IMR-90 (cell line): ENCODE measurements around the gene NIPA2. TPM values are rescaled to one million over a fixed set of nuclear protein-coding genes. Genes with fewer than 3 reads are reported as not detected.

ENCODE experiments used
- ATAC-seq: fragments of 200-7000 bp; cut with Tn5 transposase; 2 replicates; pipeline ENCODE4 v1.9.1; 2020; ENCODE audit warnings: low read depth, mild to moderate bottlenecking, moderate library complexity
- BruUV-seq: library from RNA; stranded (reverse); fragments of 400-500 nt; replicated peaks from 2 replicates; lab custom pipeline; 2021; lab: Mats Ljungman, UMichigan
- CTCF ChIA-PET: fragments of 300-600 bp; formaldehyde crosslinking; extraction: SDS; loops from one replicate; lab custom pipeline; 2021; ENCODE audit warnings: antibody characterized with exemption; lab: Yijun Ruan, JAX
- POLR2A ChIA-PET: fragments of 300-600 bp; sonication (Branson Sonifier 250); formaldehyde crosslinking; loops from one replicate; lab custom pipeline; 2022; ENCODE audit warnings: antibody characterized with exemption; ENCODE audit not compliant: unreplicated experiment; lab: Charles Lee
- DNase-seq: peaks from one replicate; pipeline ENCODE4 v3.0.0; 2013
- H2AFZ ChIP-seq: replicated peaks from 2 replicates; pipeline ENCODE3; 2013; ENCODE audit warnings: low read length, mild to moderate bottlenecking; ENCODE audit not compliant: poor library complexity
- H2AK5ac ChIP-seq: 2 replicates; pipeline ENCODE4 v1.6.1; 2013; ENCODE audit warnings: low read depth, low read length, inconsistent platforms
- H2AK9ac ChIP-seq: replicated peaks from 2 replicates; pipeline ENCODE3; 2013; ENCODE audit warnings: mild to moderate bottlenecking, low read depth, low read length, moderate library complexity; ENCODE audit not compliant: poor library complexity
- H2BK120ac ChIP-seq: 2 replicates; pipeline ENCODE4 v1.6.1; 2013; ENCODE audit warnings: low read depth, low read length, inconsistent platforms
- H2BK15ac ChIP-seq: 3 replicates; pipeline ENCODE4 v1.6.1; 2013; ENCODE audit warnings: low read depth, low read length, inconsistent platforms
- H2BK20ac ChIP-seq: 2 replicates; pipeline ENCODE4 v1.6.1; 2013; ENCODE audit warnings: low read depth, mild to moderate bottlenecking, inconsistent platforms, low read length, moderate library complexity
- H2BK5ac ChIP-seq: 2 replicates; pipeline ENCODE4 v1.6.1; 2013; ENCODE audit warnings: mild to moderate bottlenecking, low read depth, low read length, inconsistent platforms; ENCODE audit not compliant: poor library complexity, severe bottlenecking
- H3K14ac ChIP-seq: replicated peaks from 2 replicates; pipeline ENCODE4 v1.6.1; 2013; ENCODE audit warnings: low read depth, low read length, inconsistent platforms
- H3K18ac ChIP-seq: 2 replicates; pipeline ENCODE4 v1.6.1; 2013; ENCODE audit warnings: low read depth, low read length, control low read depth
- H3K23ac ChIP-seq: 2 replicates; pipeline ENCODE4 v1.6.1; 2013; ENCODE audit warnings: low read depth, low read length, inconsistent platforms
- H3K27ac ChIP-seq: 2 replicates; pipeline ENCODE4 v1.5.1; 2013; ENCODE audit warnings: mild to moderate bottlenecking, control low read depth, low read length; ENCODE audit not compliant: insufficient read depth
- H3K27me3 ChIP-seq: 2 replicates; pipeline ENCODE4 v1.6.1; 2013; ENCODE audit warnings: low read length; ENCODE audit not compliant: control insufficient read depth, insufficient read depth
- H3K36me3 ChIP-seq: 2 replicates; pipeline ENCODE4 v1.6.1; 2013; ENCODE audit warnings: low read length, mixed read lengths; ENCODE audit not compliant: control insufficient read depth, insufficient read depth
- H3K4ac ChIP-seq: 2 replicates; pipeline ENCODE4 v1.6.1; 2013; ENCODE audit warnings: low read depth, low read length, inconsistent platforms
- H3K4me1 ChIP-seq: 2 replicates; pipeline ENCODE4 v1.6.1; 2013; ENCODE audit warnings: low read length, mixed read lengths; ENCODE audit not compliant: control insufficient read depth, insufficient read depth
- H3K4me2 ChIP-seq: 2 replicates; pipeline ENCODE4 v1.6.1; 2013; ENCODE audit warnings: low read depth, mild to moderate bottlenecking, control low read depth, low read length, moderate library complexity
- H3K4me3 ChIP-seq: 2 replicates; pipeline ENCODE4 v1.5.1; 2013; ENCODE audit warnings: low read depth, mild to moderate bottlenecking, control low read depth, low read length, moderate library complexity; ENCODE audit not compliant: insufficient read depth
- H3K56ac ChIP-seq: 2 replicates; pipeline ENCODE4 v1.6.1; 2013; ENCODE audit warnings: low read length, inconsistent platforms; ENCODE audit not compliant: insufficient read depth; ENCODE audit errors: extremely low read depth
- H3K79me1 ChIP-seq, 2 experiments: 2 replicates each; pipeline ENCODE4 v1.6.1; 2013; ENCODE audit warnings: low read length in 2 of 2, inconsistent platforms in 1 of 2, low read depth in 1 of 2
- H3K9ac ChIP-seq: 2 replicates; pipeline ENCODE4 v1.6.1; 2013; ENCODE audit warnings: low read depth, low read length, control low read depth
- H3K9me1 ChIP-seq: 2 replicates; pipeline ENCODE4 v1.6.1; 2013; ENCODE audit warnings: low read length, inconsistent platforms; ENCODE audit not compliant: insufficient read depth
- H3K9me3 ChIP-seq: 2 replicates; pipeline ENCODE4 v1.6.1; 2013; ENCODE audit warnings: low read length; ENCODE audit not compliant: control insufficient read depth, insufficient read depth
- H4K20me1 ChIP-seq: 2 replicates; pipeline ENCODE4 v1.6.1; 2013; ENCODE audit warnings: low read length, inconsistent platforms; ENCODE audit not compliant: insufficient read depth
- H4K5ac ChIP-seq: 2 replicates; pipeline ENCODE4 v1.6.1; 2013; ENCODE audit warnings: mild to moderate bottlenecking, low read depth, low read length, control low read depth
- H4K8ac ChIP-seq, 2 experiments: 2 replicates each; pipeline ENCODE4 v1.6.1; 2013; ENCODE audit warnings: low read depth in 2 of 2, low read length in 2 of 2, control low read depth in 1 of 2, inconsistent platforms in 1 of 2
- H4K91ac ChIP-seq: 2 replicates; pipeline ENCODE4 v1.6.1; 2013; ENCODE audit warnings: low read depth, low read length, inconsistent platforms; ENCODE audit not compliant: insufficient read depth
- BHLHE40 ChIP-seq: fragments of 150-350 bp; IDR thresholded peaks from 2 replicates; pipeline ENCODE4 v1.6.1; 2016; ENCODE audit warnings: mild to moderate bottlenecking, low read depth, low read length
- CEBPB ChIP-seq: IDR thresholded peaks from 2 replicates; pipeline ENCODE4 v1.6.1; 2012; ENCODE audit warnings: low read depth, low read length, improper control_type of control experiment
- CHD1 ChIP-seq: IDR thresholded peaks from 2 replicates; pipeline ENCODE4 v1.6.1; 2012; ENCODE audit warnings: low read depth, low read length, improper control_type of control experiment
- ELK1 ChIP-seq: fragments of 150-350 bp; IDR thresholded peaks from 2 replicates; pipeline ENCODE4 v1.6.1; 2016; ENCODE audit warnings: low read depth, mild to moderate bottlenecking, low read length, moderate library complexity, borderline replicate concordance
- FOS ChIP-seq: fragments of 150-350 bp; IDR thresholded peaks from 2 replicates; pipeline ENCODE4 v1.6.1; 2016; ENCODE audit warnings: low read depth, low read length
- MAFK ChIP-seq: IDR thresholded peaks from 2 replicates; pipeline ENCODE4 v1.6.1; 2012; ENCODE audit warnings: low read depth, low read length, improper control_type of control experiment
- MAZ ChIP-seq: IDR thresholded peaks from 2 replicates; pipeline ENCODE4 v1.6.1; 2012; ENCODE audit warnings: low read depth, mild to moderate bottlenecking, low read length, improper control_type of control experiment, moderate library complexity, borderline replicate concordance
- MXI1 ChIP-seq: IDR thresholded peaks from 2 replicates; pipeline ENCODE4 v1.6.1; 2012; ENCODE audit warnings: low read depth, mild to moderate bottlenecking, low read length, moderate library complexity, borderline replicate concordance
- NFE2L2 ChIP-seq: fragments of 150-350 bp; IDR thresholded peaks from 2 replicates; pipeline ENCODE4 v1.6.1; 2016; ENCODE audit warnings: low read depth, mild to moderate bottlenecking, low read length
- POLR2A ChIP-seq: IDR thresholded peaks from 2 replicates; pipeline ENCODE4 v1.6.1; 2012; ENCODE audit warnings: mild to moderate bottlenecking, low read depth, low read length
- RAD21 ChIP-seq: IDR thresholded peaks from 2 replicates; pipeline ENCODE4 v1.6.1; 2012; ENCODE audit warnings: low read length, improper control_type of control experiment
- RCOR1 ChIP-seq: IDR thresholded peaks from 2 replicates; pipeline ENCODE4 v1.6.1; 2012; ENCODE audit warnings: mild to moderate bottlenecking, low read length, improper control_type of control experiment; ENCODE audit not compliant: insufficient replicate concordance
- RFX5 ChIP-seq: IDR thresholded peaks from 2 replicates; pipeline ENCODE4 v1.8.0; 2012; ENCODE audit warnings: low read depth, mild to moderate bottlenecking, low read length, moderate library complexity
- SMC3 ChIP-seq: fragments of 150-350 bp; IDR thresholded peaks from 2 replicates; pipeline ENCODE4 v1.6.1; 2016; ENCODE audit warnings: low read depth, mild to moderate bottlenecking, antibody characterized with exemption, low read length, moderate library complexity
- USF2 ChIP-seq: fragments of 150-350 bp; IDR thresholded peaks from 2 replicates; pipeline ENCODE4 v1.6.1; 2017; ENCODE audit warnings: mild to moderate bottlenecking, antibody characterized with exemption, low read length, low read depth
- WGBS, 2 experiments: methylation state at CpG; one replicate each; pipeline versions ENCODE4 v1.1.5 to v1.1.7; 2013; ENCODE audit warnings: missing lambda C conversion rate in 2 of 2; ENCODE audit not compliant: insufficient read length in 1 of 2; ENCODE audit errors: extremely low coverage in 2 of 2; 5-methylcytosine and 5-hydroxymethylcytosine counted together
- dilution Hi-C: fragments of 300-500 bp; cut with HindIII; formaldehyde crosslinking; loops from one replicate; pipeline ENCODE4 v1.14.3; 2018; ENCODE audit warnings: low sequenced_read_pairs; ENCODE audit not compliant: unreplicated experiment
- in situ Hi-C: fragments of 300-500 bp; cut with MboI; formaldehyde crosslinking; loops from 3 replicates; pipeline ENCODE4 v1.14.3; 2019; ENCODE audit warnings: low sequenced_read_pairs, inconsistent platforms, mixed read lengths
- intact Hi-C: fragments of 100-400 bp; cut with micrococcal nuclease; formaldehyde crosslinking; loops from 2 replicates; pipeline ENCODE4 v1.10.0; 2022
- polyA plus RNA-seq, 3 experiments: library from polyadenylated mRNA; depleted of rRNA; stranded (reverse); fragments of >200 nt; gene quantifications; 2 replicates each; pipeline ENCODE4 v1.2.3, GENCODE V29; 2012; ENCODE audit warnings: low replicate concordance in 1 of 3
- total RNA-seq: library from RNA; depleted of rRNA; stranded (reverse); fragments of >200 nt; gene quantifications from 2 replicates; pipeline ENCODE4 v1.2.3, GENCODE V29; 2012

The NIPA2 gene
- total and polyA plus RNA-seq, 2 of the 4 experiments (the other 2 are of a cell fraction) = 33.0 to 38.0 TPM

GRCh38 chr15:22902578-22902977 lies 64.1 kb downstream of the NIPA2 start:
- Histone ChIP-seq H3K4ac (no peak overlapping the region), H2AK9ac (peak overlapping the region; percentile 6), H2AK5ac (no peak overlapping the region), H3K23ac (no peak overlapping the region), H3K4me2 (no peak overlapping the region), H3K56ac (no peak overlapping the region), H4K5ac (no peak overlapping the region), H3K14ac (no peak overlapping the region), H3K79me1 (peaks cover 3 to 5% of the 10 kb centered on the region in 2 experiments; a peak in 1 of 4 replicates), H3K27me3 (no peaks in the 10 kb centered on the region), H3K9me1 (peaks cover 4% of the 10 kb centered on the region; the same call in 1 of the 2 replicates), H3K18ac (no peak overlapping the region), H2AFZ (no peak overlapping the region), H3K27ac (no peak overlapping the region), H2BK20ac (no peak overlapping the region), H4K20me1 (no peaks in the 10 kb centered on the region), H3K4me3 (no peak overlapping the region), H2BK120ac (no peak overlapping the region), H3K9ac (no peak overlapping the region), H3K36me3 (peaks cover 58% of the 10 kb centered on the region), H3K9me3 (no peaks in the 10 kb centered on the region), H3K4me1 (no peaks in the 10 kb centered on the region), H4K8ac (no peak overlapping the region), H2BK15ac (no peak overlapping the region), H2BK5ac (no peak overlapping the region), H4K91ac (no peak overlapping the region)
- TF ChIP-seq MAZ = no peak
- no peak for TF ChIP-seq ELK1
- TF ChIP-seq SMC3 = no peak
- no peak for TF ChIP-seq CHD1
- TF ChIP-seq BHLHE40 = no peak
- TF ChIP-seq MXI1 = no peak
- no peak for TF ChIP-seq CEBPB
- TF ChIP-seq FOS = no peak
- no peak for TF ChIP-seq NFE2L2
- TF ChIP-seq MAFK = no peak
- no peak for TF ChIP-seq RCOR1
- TF ChIP-seq RAD21 = no peak
- TF ChIP-seq RFX5 = no peak
- no peak for TF ChIP-seq USF2
- TF ChIP-seq POLR2A = no peak
- in situ Hi-C loops = no loop called here
- dilution Hi-C loops = no loop called here
- no peak for DNase-seq
- 94% methylated on average over 10 of the region's 12 CpGs; no CpG with 5 or more reads in 1 of the 2 experiments for WGBS, 2 experiments
- CTCF ChIA-PET = no interaction called here
- ATAC-seq = no peak
- intact Hi-C loops = no loop called here
- BruUV-seq = no TSS peak
- POLR2A ChIA-PET = no interaction called here
